Loucy (cell line): ENCODE measurements around the gene MEMO1.
A peak's percentile ranks its signal among the peaks of the same experiment; 100 is the strongest.
"Not testable (repeated sequence)": the region's sequence is repeated elsewhere in the genome, so short reads cannot be mapped to it uniquely, and the experiment has no call there.

Experiments used
- H2AFZ ChIP-seq: fragments of 200-600 bp; sonication (generic); 2 replicates; pipeline ENCODE4 v1.6.0; 2016; ENCODE audit warnings: antibody characterized with exemption, mild to moderate bottlenecking, low read length, moderate library complexity
- H3F3A ChIP-seq: fragments of 200-600 bp; 2 replicates; pipeline ENCODE4 v1.6.0; 2016; ENCODE audit warnings: antibody characterized with exemption, low read depth, mild to moderate bottlenecking
- H3K27me3 ChIP-seq: fragments of 200-600 bp; sonication (generic); 2 replicates; pipeline ENCODE4 v1.6.1; 2014; ENCODE audit warnings: low read length, mild to moderate bottlenecking; ENCODE audit not compliant: insufficient read depth, poor library complexity, severe bottlenecking
- H3K36me3 ChIP-seq: fragments of 200-600 bp; sonication (generic); 2 replicates; pipeline ENCODE4 v1.6.1; 2016; ENCODE audit warnings: low read length; ENCODE audit not compliant: insufficient read depth
- H3K4me1 ChIP-seq: fragments of 200-600 bp; sonication (generic); 2 replicates; pipeline ENCODE4 v1.5.1; 2014; ENCODE audit warnings: low read length, mild to moderate bottlenecking; ENCODE audit not compliant: insufficient read depth, poor library complexity, severe bottlenecking
- H3K4me2 ChIP-seq: fragments of 200-600 bp; sonication (generic); 2 replicates; pipeline ENCODE4 v1.6.0; 2014; ENCODE audit warnings: antibody characterized with exemption, low read length, low read depth, mild to moderate bottlenecking; ENCODE audit not compliant: poor library complexity, severe bottlenecking
- H3K4me3 ChIP-seq: fragments of 200-600 bp; sonication (generic); 2 replicates; pipeline ENCODE4 v1.5.1; 2014; ENCODE audit warnings: low read length, mild to moderate bottlenecking, mixed read lengths; ENCODE audit not compliant: poor library complexity, severe bottlenecking
- H3K79me2 ChIP-seq: fragments of 200-600 bp; sonication (generic); 2 replicates; pipeline ENCODE4 v1.6.1; 2014; ENCODE audit warnings: low read length; ENCODE audit not compliant: insufficient read depth
- H3K9ac ChIP-seq: fragments of 200-600 bp; sonication (generic); 2 replicates; pipeline ENCODE4 v1.6.0; 2014; ENCODE audit warnings: mild to moderate bottlenecking, low read depth, low read length, moderate library complexity; ENCODE audit not compliant: poor library complexity, severe bottlenecking
- H3K9me2 ChIP-seq: fragments of 200-600 bp; sonication (generic); replicated peaks from 2 replicates; pipeline ENCODE4 v1.6.1; 2016; ENCODE audit warnings: low read depth, low read length, mixed read lengths
- H3K9me3 ChIP-seq: fragments of 200-600 bp; sonication (generic); 2 replicates; pipeline ENCODE4 v1.6.1; 2014; ENCODE audit warnings: mild to moderate bottlenecking, antibody characterized with exemption, low read length, low read depth; ENCODE audit not compliant: insufficient read depth
- H4K20me1 ChIP-seq: fragments of 200-600 bp; sonication (generic); 2 replicates; pipeline ENCODE4 v1.6.0; 2014; ENCODE audit warnings: antibody characterized with exemption, low read length, mild to moderate bottlenecking; ENCODE audit not compliant: insufficient read depth, poor library complexity, severe bottlenecking
- EZH2phosphoT487 ChIP-seq: fragments of 200-600 bp; IDR thresholded peaks from 2 replicates; pipeline ENCODE4 v1.6.1; 2018; ENCODE audit warnings: antibody characterized with exemption, mild to moderate bottlenecking, moderate library complexity, borderline replicate concordance
- TF ChIP-seq, protein P1 (sequence below): fragments of 200-600 bp; sonication (generic); conservative IDR thresholded peaks from 2 replicates; pipeline ENCODE4 v1.5.1; 2014; ENCODE audit warnings: mild to moderate bottlenecking, antibody characterized with exemption, low read length

The MEMO1 gene

GRCh38 chr2:32010670-32011484 lies at the start of gene MEMO1:
Gene MEMO1 (minus strand): TSS chr2:32011008. CDS start chr2:32010247, 761 bp downstream.
- Histone ChIP-seq H3K4me3 (peak within 1 kb of the TSS; percentile 98), H2AFZ (peak within 1 kb of the TSS; percentile 87), H3K27me3 (no peaks in the 10 kb centered on the region), H3K4me2 (peak within 1 kb of the TSS; percentile 90), H3F3A (peaks cover 9% of the 10 kb centered on the region; the same call in 1 of the 2 replicates), H3K9me2 (no peaks in the 10 kb centered on the region), H3K36me3 (no peaks in the 10 kb centered on the region), H3K79me2 (peaks cover 38% of the 10 kb centered on the region), H3K9ac (peak within 1 kb of the TSS; percentile 94), H3K9me3 (no peaks in the 10 kb centered on the region), H4K20me1 (peaks cover 37% of the 10 kb centered on the region), H3K4me1 (peaks cover 35% of the 10 kb centered on the region)
- TF ChIP-seq EZH2phosphoT487 = no peak
- TF ChIP-seq, protein P1, sequence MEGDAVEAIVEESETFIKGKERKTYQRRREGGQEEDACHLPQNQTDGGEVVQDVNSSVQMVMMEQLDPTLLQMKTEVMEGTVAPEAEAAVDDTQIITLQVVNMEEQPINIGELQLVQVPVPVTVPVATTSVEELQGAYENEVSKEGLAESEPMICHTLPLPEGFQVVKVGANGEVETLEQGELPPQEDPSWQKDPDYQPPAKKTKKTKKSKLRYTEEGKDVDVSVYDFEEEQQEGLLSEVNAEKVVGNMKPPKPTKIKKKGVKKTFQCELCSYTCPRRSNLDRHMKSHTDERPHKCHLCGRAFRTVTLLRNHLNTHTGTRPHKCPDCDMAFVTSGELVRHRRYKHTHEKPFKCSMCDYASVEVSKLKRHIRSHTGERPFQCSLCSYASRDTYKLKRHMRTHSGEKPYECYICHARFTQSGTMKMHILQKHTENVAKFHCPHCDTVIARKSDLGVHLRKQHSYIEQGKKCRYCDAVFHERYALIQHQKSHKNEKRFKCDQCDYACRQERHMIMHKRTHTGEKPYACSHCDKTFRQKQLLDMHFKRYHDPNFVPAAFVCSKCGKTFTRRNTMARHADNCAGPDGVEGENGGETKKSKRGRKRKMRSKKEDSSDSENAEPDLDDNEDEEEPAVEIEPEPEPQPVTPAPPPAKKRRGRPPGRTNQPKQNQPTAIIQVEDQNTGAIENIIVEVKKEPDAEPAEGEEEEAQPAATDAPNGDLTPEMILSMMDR = no peak

DNA sequence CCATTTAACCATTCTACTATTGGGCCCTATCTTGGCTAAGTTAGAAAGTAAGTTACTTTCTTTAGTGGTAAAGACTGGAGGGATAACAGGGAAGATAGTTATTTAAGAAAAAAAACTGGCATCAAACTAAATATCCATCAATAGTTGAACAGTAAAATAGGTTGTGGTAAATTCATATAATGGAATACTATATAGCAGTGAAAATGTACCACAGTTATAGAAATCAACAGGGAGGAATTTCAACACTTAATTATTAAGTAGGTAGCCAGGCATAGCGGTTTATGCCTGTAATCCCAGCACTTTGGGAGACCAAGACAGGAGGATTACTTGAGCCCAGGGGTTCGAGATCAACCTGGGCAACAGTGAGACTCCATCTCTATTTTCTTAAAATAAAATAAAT lies 49.5 kb upstream of the MEMO1 start:
- no peak overlapping the region for H3K4me3 ChIP-seq
- peaks cover 15% of the 10 kb centered on the region for H3K4me1 ChIP-seq
- H3K9me3 ChIP-seq = no peaks in the 10 kb centered on the region
- no peaks in the 10 kb centered on the region for H4K20me1 ChIP-seq
- H3K79me2 ChIP-seq = peaks cover 11% of the 10 kb centered on the region; the same call in 1 of the 2 replicates
- TF ChIP-seq EZH2phosphoT487 = no peak
- TF ChIP-seq, protein P1 = no peak
- no peaks in the 10 kb centered on the region for H3K36me3 ChIP-seq
- H3K9me2 ChIP-seq = no peaks in the 10 kb centered on the region
- H2AFZ ChIP-seq = no peak overlapping the region
- no peak overlapping the region for H3K9ac ChIP-seq
- no peaks in the 10 kb centered on the region for H3F3A ChIP-seq
- no peaks in the 10 kb centered on the region for H3K27me3 ChIP-seq
- H3K4me2 ChIP-seq = no peak overlapping the region

DNA sequence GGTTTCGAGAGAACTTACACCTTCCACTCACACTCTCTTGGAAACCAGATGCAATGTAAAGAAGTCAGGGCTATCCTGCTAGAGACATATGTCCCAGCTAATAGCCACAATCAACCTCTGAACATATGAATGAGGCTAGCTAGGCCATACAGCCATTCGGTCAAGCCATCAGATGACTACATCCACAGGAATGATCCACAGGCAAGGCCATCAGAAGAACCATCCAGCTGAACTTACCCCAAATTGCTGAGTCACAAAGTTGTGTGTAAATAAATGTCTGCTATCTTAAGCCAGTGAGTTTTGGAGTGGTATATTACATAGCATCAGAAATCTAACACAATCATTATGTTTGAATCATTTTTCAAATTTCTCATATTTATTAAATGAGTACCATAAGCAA lies 47.3 kb upstream of the MEMO1 start:
- Histone ChIP-seq H3K4me2 (no peak overlapping the region), H4K20me1 (no peaks in the 10 kb centered on the region), H3F3A (no peaks in the 10 kb centered on the region), H3K4me3 (no peak overlapping the region), H3K9me2 (no peaks in the 10 kb centered on the region), H3K27me3 (no peaks in the 10 kb centered on the region), H3K79me2 (no peaks in the 10 kb centered on the region), H2AFZ (no peak overlapping the region), H3K9ac (no peak overlapping the region), H3K36me3 (no peaks in the 10 kb centered on the region), H3K4me1 (peaks cover 5% of the 10 kb centered on the region), H3K9me3 (no peaks in the 10 kb centered on the region)
- no peak for TF ChIP-seq EZH2phosphoT487
- TF ChIP-seq, protein P1 = no peak

- not testable (repeated sequence) for H3K4me3 ChIP-seq, H3K36me3 ChIP-seq, H3K79me2 ChIP-seq, H3K9me3 ChIP-seq, H3K4me1 ChIP-seq, H3K9ac ChIP-seq, H3K9me2 ChIP-seq, H3F3A ChIP-seq, H3K4me2 ChIP-seq, H3K27me3 ChIP-seq, H2AFZ ChIP-seq, H4K20me1 ChIP-seq
These were observed 43.8 kb upstream of the MEMO1 start for GRCh38 chr2:32054583-32054982.
